ENCODE data around the gene PPP2R1B. TPM values are rescaled to one million over a fixed set of nuclear protein-coding genes. Genes with fewer than 3 reads are reported as not detected.

The PPP2R1B gene
- total RNA-seq, 1 experiment from 2014 or later: 105 TPM

DNA sequence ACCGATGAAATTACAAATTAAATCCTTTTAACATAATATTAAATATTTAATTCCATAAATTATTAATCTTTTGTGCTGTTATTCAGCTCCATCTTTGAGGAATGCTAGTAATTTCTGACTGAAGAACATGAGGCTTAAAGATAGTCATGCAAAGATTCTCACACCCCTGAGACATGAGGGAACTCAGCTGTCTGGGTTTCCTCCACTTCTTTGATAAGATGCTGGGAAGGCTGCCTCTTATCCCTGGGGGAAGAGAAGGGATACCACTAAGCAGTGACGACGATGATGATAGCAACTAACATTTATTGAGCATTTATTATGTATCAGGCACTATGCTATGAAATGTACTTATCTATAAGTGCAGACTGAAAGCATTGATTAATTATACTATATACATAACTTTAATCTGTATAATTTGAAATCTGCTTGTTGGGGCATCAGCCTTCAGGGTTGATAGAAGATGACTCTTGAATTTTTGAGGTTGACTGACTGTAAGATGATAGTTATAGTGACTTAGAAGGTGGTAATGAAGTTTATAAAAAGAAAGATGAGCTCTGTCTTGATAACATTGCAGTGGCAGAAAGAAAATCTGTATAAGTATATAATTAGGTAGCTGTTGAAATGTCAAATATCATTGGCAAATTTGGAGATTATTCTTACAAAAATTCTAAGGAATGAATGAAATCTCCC, 85.6 kb downstream of the PPP2R1B start:
- Histone ChIP-seq H3K56ac (ENCODE audit: insufficient read length, low read depth, low read length) (no peak overlapping the region), H4K91ac (ENCODE audit: insufficient read length, low read depth, low read length) (no peak overlapping the region), H3T11ph (ENCODE audit: low read length) (no peak overlapping the region), H3K9ac (ENCODE audit: extremely low read depth, insufficient read length, low read length) (no peak overlapping the region), H3K27me3 (ENCODE audit: insufficient read depth, low read length) (no peaks in the 10 kb centered on the region), H4K5ac (ENCODE audit: insufficient read length, low read depth, low read length) (no peak overlapping the region), H3K9me3 (ENCODE audit: control insufficient read depth, low read depth, low read length) (no peaks in the 10 kb centered on the region), H3K79me1 (ENCODE audit: insufficient read depth, low read depth, low read length, poor library complexity, severe bottlenecking) (no peaks in the 10 kb centered on the region), H2BK12ac (ENCODE audit: insufficient read length, low read depth, low read length) (no peak overlapping the region), H3K4ac (ENCODE audit: low read depth, low read length) (no peak overlapping the region), H2BK5ac (ENCODE audit: insufficient read length, low read length) (no peak overlapping the region), H2BK20ac (ENCODE audit: low read depth, low read length, poor library complexity, severe bottlenecking) (no peak overlapping the region), H2BK120ac (ENCODE audit: low read depth, low read length, poor library complexity, severe bottlenecking) (no peak overlapping the region), H3K27ac (ENCODE audit: insufficient read length, low read depth, low read length) (no peak overlapping the region), H2AFZ (ENCODE audit: low read length) (no peak overlapping the region), H3K4me1 (ENCODE audit: insufficient read depth, low read length) (no peaks in the 10 kb centered on the region), H3K23me2 (ENCODE audit: insufficient read length, low read depth, low read length, poor library complexity, severe bottlenecking) (no peaks in the 10 kb centered on the region), H3K18ac (ENCODE audit: insufficient read length, low read depth, low read length) (no peak overlapping the region), H2BK15ac (ENCODE audit: low read depth, low read length) (no peak overlapping the region), H3K23ac (ENCODE audit: insufficient read length, low read depth, low read length) (no peak overlapping the region), H3K14ac (ENCODE audit: insufficient read depth, low read length) (no peak overlapping the region), H4K8ac (replicated peaks; ENCODE audit: insufficient read length, low read depth, low read length) (no peak overlapping the region), H4K20me1 (ENCODE audit: control insufficient read depth, insufficient read depth, insufficient read length) (no peaks in the 10 kb centered on the region), H3K4me2 (ENCODE audit: insufficient read depth, insufficient read length, low read length) (no peak overlapping the region), H2AK5ac (ENCODE audit: insufficient read length, low read length) (no peak overlapping the region), H3K79me2 (ENCODE audit: insufficient read depth, low read length) (no peaks in the 10 kb centered on the region)
- Mint-ChIP-seq H3K4me3 (no peak overlapping the region), H3K9me3 (no peaks in the 10 kb centered on the region), H3K36me3 (ENCODE audit: insufficient read depth in 1 of 3, low read depth in 3 of 3) (peaks cover 0 to 5% (median 0%) of the 10 kb centered on the region in 3 experiments; a peak in 2 of 7 replicates), H3K27ac (no peak overlapping the region), H3K27me3 (ENCODE audit: low read depth) (no peaks in the 10 kb centered on the region), H3K4me1 (no peaks in the 10 kb centered on the region)
- no peak for DNase-seq
- 100% methylated on average over 1 of the region's 3 CpGs for WGBS (ENCODE audit: extremely low coverage, insufficient read length, low lambda C conversion rate)
- TF ChIP-seq, protein P1, sequence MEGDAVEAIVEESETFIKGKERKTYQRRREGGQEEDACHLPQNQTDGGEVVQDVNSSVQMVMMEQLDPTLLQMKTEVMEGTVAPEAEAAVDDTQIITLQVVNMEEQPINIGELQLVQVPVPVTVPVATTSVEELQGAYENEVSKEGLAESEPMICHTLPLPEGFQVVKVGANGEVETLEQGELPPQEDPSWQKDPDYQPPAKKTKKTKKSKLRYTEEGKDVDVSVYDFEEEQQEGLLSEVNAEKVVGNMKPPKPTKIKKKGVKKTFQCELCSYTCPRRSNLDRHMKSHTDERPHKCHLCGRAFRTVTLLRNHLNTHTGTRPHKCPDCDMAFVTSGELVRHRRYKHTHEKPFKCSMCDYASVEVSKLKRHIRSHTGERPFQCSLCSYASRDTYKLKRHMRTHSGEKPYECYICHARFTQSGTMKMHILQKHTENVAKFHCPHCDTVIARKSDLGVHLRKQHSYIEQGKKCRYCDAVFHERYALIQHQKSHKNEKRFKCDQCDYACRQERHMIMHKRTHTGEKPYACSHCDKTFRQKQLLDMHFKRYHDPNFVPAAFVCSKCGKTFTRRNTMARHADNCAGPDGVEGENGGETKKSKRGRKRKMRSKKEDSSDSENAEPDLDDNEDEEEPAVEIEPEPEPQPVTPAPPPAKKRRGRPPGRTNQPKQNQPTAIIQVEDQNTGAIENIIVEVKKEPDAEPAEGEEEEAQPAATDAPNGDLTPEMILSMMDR (conservative IDR thresholded peaks at IDR 0.05): no peak

Other genes starting within 250 kb of the PPP2R1B start
- gene LAYN, start 225.7 kb downstream of the PPP2R1B start, total RNA-seq (2021): 2.5 and 3.1 TPM in 2 replicates
- gene SIK2, start 163.9 kb downstream of the PPP2R1B start, total RNA-seq (2021): 7.5 and 10.3 TPM in 2 replicates
- 25.5 and 26.0 TPM in 2 replicates for gene ALG9, start 105.2 kb upstream of the PPP2R1B start, total RNA-seq (2021)
- 2.8 and 3.2 TPM in 2 replicates for gene FDXACB1, start 112.8 kb upstream of the PPP2R1B start, total RNA-seq (2021)
- 21.6 and 23.4 TPM in 2 replicates for gene CFAP68, start 113.2 kb upstream of the PPP2R1B start, total RNA-seq (2021)
- gene CRYAB, start 145.4 kb upstream of the PPP2R1B start, total RNA-seq (2021): 1.1 TPM in 1 of 2 replicates, not detected in the other
- gene HSPB2, start 146.3 kb upstream of the PPP2R1B start, total RNA-seq (2021): 0.22 TPM in 1 of 2 replicates, not detected in the other
- 4.0 and 4.4 TPM in 2 replicates for gene C11orf52, start 152.5 kb upstream of the PPP2R1B start, total RNA-seq (2021)
- gene DIXDC1, start 171.0 kb upstream of the PPP2R1B start, total RNA-seq (2021): 10.1 and 10.8 TPM in 2 replicates